Keratinocyte (primary cell): Measurements from ENCODE around the gene CALY. TPM values are rescaled to one million over a fixed set of nuclear protein-coding genes. Genes with fewer than 3 reads are reported as not detected.
A peak's percentile ranks its signal among the peaks of the same experiment; 100 is the strongest.

ENCODE experiments used
- DNase-seq: peaks from one replicate; pipeline ENCODE4 v3.0.0-alpha.2; 2011; ENCODE audit warnings: low read depth, missing footprints, low spot score
- FAIRE-seq: peaks from 2 replicates; lab custom pipeline; 2011; peaks lifted over from hg19 to GRCh38; lab: Jason Lieb, UNC
- H2AFZ ChIP-seq: 2 replicates; pipeline ENCODE4 v1.6.0; 2012; ENCODE audit warnings: low read length, control low read depth, inconsistent platforms; ENCODE audit not compliant: control insufficient read depth
- H3K27ac ChIP-seq: 2 replicates; pipeline ENCODE4 v1.5.1; 2011; ENCODE audit warnings: low read length; ENCODE audit not compliant: control insufficient read depth, insufficient read depth
- H3K27me3 ChIP-seq: 3 replicates; pipeline ENCODE4 v1.6.0; 2011; ENCODE audit warnings: low read length; ENCODE audit not compliant: control insufficient read depth, insufficient read depth; ENCODE audit errors: extremely low read depth
- H3K36me3 ChIP-seq, 2 experiments: 2 replicates in 1 of 2; 3 replicates in 1 of 2; pipeline ENCODE4 v1.5.1; 2011; ENCODE audit warnings: low read length in 2 of 2, mild to moderate bottlenecking in 1 of 2; ENCODE audit not compliant: control insufficient read depth in 2 of 2, insufficient read depth in 2 of 2; ENCODE audit errors: extremely low read depth in 1 of 2
- H3K4me1 ChIP-seq: 3 replicates; pipeline ENCODE4 v1.5.1; 2011; ENCODE audit warnings: low read length; ENCODE audit not compliant: control insufficient read depth, insufficient read depth; ENCODE audit errors: extremely low read depth
- H3K4me2 ChIP-seq: 3 replicates; pipeline ENCODE4 v1.6.0; 2011; ENCODE audit warnings: low read depth, low read length; ENCODE audit not compliant: control insufficient read depth, insufficient read depth; ENCODE audit errors: extremely low read depth
- H3K4me3 ChIP-seq, 3 experiments: fragments of 200-600 bp in 1 of 3; sonication (generic) in 1 of 3; 2 replicates in 2 of 3; 3 replicates in 1 of 3; pipeline ENCODE4 v1.5.1; 2011 to 2016; ENCODE audit warnings: low read length in 3 of 3, mild to moderate bottlenecking in 3 of 3, control low read depth in 2 of 3, inconsistent platforms in 1 of 3, low read depth in 1 of 3, mixed read lengths in 1 of 3, mixed run types in 1 of 3, moderate library complexity in 1 of 3; ENCODE audit not compliant: control insufficient read depth in 2 of 3, insufficient read depth in 2 of 3; ENCODE audit errors: extremely low read depth in 1 of 3
- H3K79me2 ChIP-seq: 2 replicates; pipeline ENCODE4 v1.6.0; 2012; ENCODE audit warnings: low read length; ENCODE audit not compliant: control insufficient read depth, insufficient read depth
- H3K9ac ChIP-seq: 3 replicates; pipeline ENCODE4 v1.6.0; 2011; ENCODE audit warnings: low read length; ENCODE audit not compliant: control insufficient read depth, insufficient read depth; ENCODE audit errors: extremely low read depth
- H3K9me1 ChIP-seq: 3 replicates; pipeline ENCODE4 v1.6.0; 2011; ENCODE audit warnings: low read length; ENCODE audit not compliant: control insufficient read depth, insufficient read depth; ENCODE audit errors: extremely low read depth
- H3K9me3 ChIP-seq: 2 replicates; pipeline ENCODE4 v1.5.1; 2012; ENCODE audit warnings: low read depth, low read length; ENCODE audit not compliant: control insufficient read depth
- H4K20me1 ChIP-seq: 3 replicates; pipeline ENCODE4 v1.6.0; 2011; ENCODE audit warnings: low read length; ENCODE audit not compliant: control insufficient read depth, insufficient read depth; ENCODE audit errors: extremely low read depth
- EZH2 ChIP-seq: IDR thresholded peaks from one replicate; pipeline ENCODE4 v1.6.1; 2012; ENCODE audit warnings: inconsistent platforms, mild to moderate bottlenecking, low read length, moderate library complexity
- dilution Hi-C: fragments of 300-500 bp; cut with MboI; formaldehyde crosslinking; loops from one replicate; pipeline ENCODE4 v1.7.0; 2020; ENCODE audit warnings: low sequenced_read_pairs; ENCODE audit not compliant: extremely low pct_ligation_motif_present
- polyA plus RNA-seq, 5 experiments: library from polyadenylated mRNA; depleted of rRNA in 3 of 5; stranded (reverse) in 3 of 5; stranded (forward) in 1 of 5; unstranded in 1 of 5; fragments of >200 nt; gene quantifications; 1 replicate in 1 of 5; 2 replicates in 3 of 5; 3 replicates in 1 of 5; pipeline versions ENCODE4 v1.2.1 to v1.2.3, GENCODE V29; 2011 to 2012; ENCODE audit warnings: missing spikeins in 2 of 5, low read depth in 1 of 5, low replicate concordance in 1 of 5
- TF ChIP-seq, protein P1 (sequence below), 3 experiments: IDR thresholded peaks in 1 of 3; conservative IDR thresholded peaks in 1 of 3; optimal IDR thresholded peaks in 1 of 3; 2 replicates in 2 of 3; 3 replicates in 1 of 3; pipeline versions ENCODE3 to v1.5.1; 2011; ENCODE audit warnings: low read length in 3 of 3, mild to moderate bottlenecking in 3 of 3, moderate library complexity in 2 of 3, control low read depth in 1 of 3, inconsistent platforms in 1 of 3; ENCODE audit not compliant: insufficient read depth in 2 of 3; ENCODE audit errors: extremely low read depth in 1 of 3

Gene CALY
- polyA plus RNA-seq, 1 donor (not counting 4 experiments of a cell fraction or from before 2014, with no cell fraction given): not detected

DNA sequence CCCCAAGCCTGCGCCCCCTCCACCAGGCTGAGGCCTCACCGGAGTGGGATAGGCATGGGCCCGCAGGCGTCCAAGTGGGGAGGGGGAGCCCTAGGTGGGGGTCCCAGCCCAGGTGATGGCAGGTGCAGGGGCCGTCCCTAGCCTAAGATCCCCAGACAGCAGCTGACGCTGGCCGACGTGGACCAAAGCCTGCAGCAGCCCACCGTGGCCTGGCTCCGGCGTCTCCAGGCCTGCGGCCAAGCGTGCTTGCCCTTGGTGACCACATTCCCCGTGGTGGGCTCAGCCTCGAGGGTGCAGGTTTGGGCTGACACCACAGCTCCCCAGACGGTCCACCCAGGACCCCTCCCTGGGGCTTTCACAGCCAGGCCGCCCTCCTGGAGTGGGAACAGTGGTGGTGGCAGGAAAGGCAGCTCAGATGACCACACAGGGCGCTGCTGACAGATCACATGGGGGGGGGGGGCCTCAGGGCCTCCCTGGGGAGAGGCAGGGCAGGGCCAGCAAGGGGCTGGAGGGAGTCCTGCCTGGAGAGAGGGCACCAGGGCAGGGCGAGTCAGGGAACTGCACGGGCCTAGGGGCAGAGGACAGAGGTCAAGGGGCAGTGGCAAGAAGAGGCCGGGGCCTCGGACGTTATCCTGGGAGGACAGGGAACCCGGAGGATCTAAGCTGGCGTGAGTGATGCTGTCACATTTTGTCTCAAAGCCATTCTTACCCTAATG is 59.3 kb downstream of the CALY start:
- no peaks in the 10 kb centered on the region for H3K9me1 ChIP-seq
- no peak for FAIRE-seq
- H3K9me3 ChIP-seq: no peaks in the 10 kb centered on the region
- DNase-seq: no peak
- no peaks in the 10 kb centered on the region for H4K20me1 ChIP-seq
- H3K4me2 ChIP-seq: peak overlapping the region; percentile 86
- peak overlapping the region; percentile 99 for H3K9ac ChIP-seq
- no peaks in the 10 kb centered on the region for H3K27me3 ChIP-seq
- H3K4me1 ChIP-seq: peaks cover 39% of the 10 kb centered on the region
- peak overlapping the region in 2 of 3 experiments; percentile 61 to 86 for H3K4me3 ChIP-seq
- dilution Hi-C loops: no loop called here
- no peak overlapping the region for H2AFZ ChIP-seq
- peaks cover 38% of the 10 kb centered on the region for H3K79me2 ChIP-seq
- peaks cover 14 to 26% of the 10 kb centered on the region in 2 experiments for H3K36me3 ChIP-seq
- peak overlapping the region; percentile 82 for H3K27ac ChIP-seq
- TF ChIP-seq, protein P1, sequence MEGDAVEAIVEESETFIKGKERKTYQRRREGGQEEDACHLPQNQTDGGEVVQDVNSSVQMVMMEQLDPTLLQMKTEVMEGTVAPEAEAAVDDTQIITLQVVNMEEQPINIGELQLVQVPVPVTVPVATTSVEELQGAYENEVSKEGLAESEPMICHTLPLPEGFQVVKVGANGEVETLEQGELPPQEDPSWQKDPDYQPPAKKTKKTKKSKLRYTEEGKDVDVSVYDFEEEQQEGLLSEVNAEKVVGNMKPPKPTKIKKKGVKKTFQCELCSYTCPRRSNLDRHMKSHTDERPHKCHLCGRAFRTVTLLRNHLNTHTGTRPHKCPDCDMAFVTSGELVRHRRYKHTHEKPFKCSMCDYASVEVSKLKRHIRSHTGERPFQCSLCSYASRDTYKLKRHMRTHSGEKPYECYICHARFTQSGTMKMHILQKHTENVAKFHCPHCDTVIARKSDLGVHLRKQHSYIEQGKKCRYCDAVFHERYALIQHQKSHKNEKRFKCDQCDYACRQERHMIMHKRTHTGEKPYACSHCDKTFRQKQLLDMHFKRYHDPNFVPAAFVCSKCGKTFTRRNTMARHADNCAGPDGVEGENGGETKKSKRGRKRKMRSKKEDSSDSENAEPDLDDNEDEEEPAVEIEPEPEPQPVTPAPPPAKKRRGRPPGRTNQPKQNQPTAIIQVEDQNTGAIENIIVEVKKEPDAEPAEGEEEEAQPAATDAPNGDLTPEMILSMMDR (optimal IDR thresholded peaks at IDR 0.05 in 1 of 3, IDR thresholded peaks at IDR 0.05 in 1 of 3, conservative IDR thresholded peaks at IDR 0.05 in 1 of 3; ENCODE audit: extremely low read depth in 1 of 3, insufficient read depth in 2 of 3, low read length in 3 of 3): no peak
- TF ChIP-seq EZH2: no peak

GRCh38 chr10:133276435-133277201 is 60.1 kb downstream of the CALY start, which contains the start of gene ADAM8:
Gene ADAM8 (minus strand): TSS chr10:133276868. CDS start chr10:133276817, 51 bp downstream.
- dilution Hi-C loops: no loop called here
- Histone ChIP-seq H3K4me2 (peak within 1 kb of the TSS; percentile 86), H3K9ac (peak within 1 kb of the TSS; percentile 99), H3K79me2 (peaks cover 44% of the 10 kb centered on the region), H3K9me3 (no peaks in the 10 kb centered on the region), H3K27ac (peak within 1 kb of the TSS; percentile 98), H3K4me1 (peaks cover 39% of the 10 kb centered on the region), H2AFZ (no peak within 1 kb of the TSS), H3K9me1 (no peaks in the 10 kb centered on the region), H4K20me1 (no peaks in the 10 kb centered on the region), H3K27me3 (no peaks in the 10 kb centered on the region), H3K4me3 (peak within 1 kb of the TSS; percentile 61 to 96 (median 86)), H3K36me3 (peaks cover 11 to 27% of the 10 kb centered on the region in 2 experiments)
- FAIRE-seq (no peak), DNase-seq (no peak)
- TF ChIP-seq EZH2: no peak
- TF ChIP-seq, protein P1 (optimal IDR thresholded peaks at IDR 0.05 in 1 of 3, IDR thresholded peaks at IDR 0.05 in 1 of 3, conservative IDR thresholded peaks at IDR 0.05 in 1 of 3; ENCODE audit: extremely low read depth in 1 of 3, insufficient read depth in 2 of 3, low read length in 3 of 3): no peak
